Smooth muscle cell (in vitro differentiated cells): ENCODE measurements around the gene CNOT2. TPM values are rescaled to one million over a fixed set of nuclear protein-coding genes. Genes with fewer than 3 reads are reported as not detected.

Experiments used
- DNase-seq: peaks from one replicate; lab custom pipeline; 2025; ENCODE audit not compliant: unreplicated experiment; lab: John Stamatoyannopoulos, UW
- H2AFZ ChIP-seq: fragments of 200-600 bp; sonication (generic); 2 replicates; pipeline ENCODE4 v1.6.0; 2016; ENCODE audit warnings: antibody characterized with exemption, low read depth, mild to moderate bottlenecking
- H3F3A ChIP-seq: fragments of 200-600 bp; sonication (generic); 2 replicates; pipeline ENCODE4 v1.6.0; 2017; ENCODE audit warnings: antibody characterized with exemption, low read depth
- H3K27ac ChIP-seq: fragments of 200-600 bp; sonication (generic); 2 replicates; pipeline ENCODE4 v1.5.1; 2016; ENCODE audit warnings: low read depth, mild to moderate bottlenecking
- H3K27me3 ChIP-seq: fragments of 200-600 bp; sonication (generic); 2 replicates; pipeline ENCODE4 v1.6.1; 2016; ENCODE audit warnings: low read depth, mild to moderate bottlenecking
- H3K36me3 ChIP-seq: fragments of 200-600 bp; sonication (generic); 2 replicates; pipeline ENCODE4 v1.5.1; 2016; ENCODE audit warnings: low read depth
- H3K4me1 ChIP-seq: fragments of 200-600 bp; sonication (generic); 2 replicates; pipeline ENCODE4 v1.5.1; 2016; ENCODE audit warnings: low read depth
- H3K4me2 ChIP-seq: fragments of 200-600 bp; sonication (generic); 2 replicates; pipeline ENCODE4 v1.6.0; 2016; ENCODE audit warnings: mild to moderate bottlenecking
- H3K4me3 ChIP-seq: fragments of 200-600 bp; sonication (generic); 2 replicates; pipeline ENCODE4 v1.5.1; 2016; ENCODE audit warnings: mild to moderate bottlenecking
- H3K79me2 ChIP-seq: fragments of 200-600 bp; sonication (generic); 2 replicates; pipeline ENCODE4 v1.6.0; 2016; ENCODE audit warnings: low read depth, mild to moderate bottlenecking
- H3K9ac ChIP-seq: fragments of 200-600 bp; sonication (generic); 2 replicates; pipeline ENCODE4 v1.6.0; 2016; ENCODE audit warnings: low read depth
- H3K9me3 ChIP-seq: fragments of 200-600 bp; sonication (generic); replicated peaks from 2 replicates; pipeline ENCODE4 v1.5.1; 2016; ENCODE audit warnings: low read depth
- H4K20me1 ChIP-seq: fragments of 200-600 bp; sonication (generic); 2 replicates; pipeline ENCODE4 v1.6.0; 2016; ENCODE audit warnings: low read depth
- CTCF ChIP-seq: fragments of 200-600 bp; sonication (generic); IDR thresholded peaks from 2 replicates; pipeline ENCODE4 v1.5.1; 2017; ENCODE audit warnings: borderline replicate concordance, mild to moderate bottlenecking, antibody characterized with exemption; ENCODE audit not compliant: insufficient read depth, poor library complexity, severe bottlenecking
- WGBS: methylation state at CpG from one replicate; pipeline ENCODE4 v1.1.7; 2016; ENCODE audit warnings: low lambda C conversion rate; 5-methylcytosine and 5-hydroxymethylcytosine counted together
- polyA plus RNA-seq: library from polyadenylated mRNA; unstranded; fragments of >200 nt; fragmentation: Nextera tagmentation; extraction: Ambion mirVana; gene quantifications from 2 replicates; pipeline ENCODE4 v1.2.1, GENCODE V29; 2016
- total RNA-seq: library from RNA; depleted of rRNA; stranded (reverse); fragments of >200 nt; gene quantifications from 2 replicates; pipeline ENCODE4 v1.2.3, GENCODE V29; 2014

CNOT2 gene
- total and polyA plus RNA-seq, 2 experiments from 2014 or later, result 94.5 to 172 TPM

- no peak overlapping the region for H3K9ac ChIP-seq
- no peaks in the 10 kb centered on the region for H3K9me3 ChIP-seq
- 83% methylated on average over 4 of the region's 4 CpGs for WGBS
- TF ChIP-seq CTCF, result no peak
- H3K79me2 ChIP-seq, result peaks cover 74% of the 10 kb centered on the region
- H3K36me3 ChIP-seq, result no peaks in the 10 kb centered on the region
- H3K4me1 ChIP-seq, result no peaks in the 10 kb centered on the region
- no peaks in the 10 kb centered on the region for H3K27me3 ChIP-seq
- peaks cover 80% of the 10 kb centered on the region for H4K20me1 ChIP-seq
- H3K27ac ChIP-seq, result no peak overlapping the region
- no peak overlapping the region for H2AFZ ChIP-seq
- H3K4me2 ChIP-seq, result no peak overlapping the region
- H3K4me3 ChIP-seq, result no peak overlapping the region
- DNase-seq, result no peak
- no peaks in the 10 kb centered on the region for H3F3A ChIP-seq
These were observed 64.6 kb downstream of the CNOT2 start for GRCh38 chr12:70307868-70308267.

- H3K36me3 ChIP-seq, result no peaks in the 10 kb centered on the region
- H3K27me3 ChIP-seq, result no peaks in the 10 kb centered on the region
- H4K20me1 ChIP-seq, result peaks cover 93% of the 10 kb centered on the region
- TF ChIP-seq CTCF, result no peak
- 97% methylated on average over 2 of the region's 2 CpGs for WGBS
- H3K4me3 ChIP-seq, result no peak overlapping the region
- H3K27ac ChIP-seq, result no peak overlapping the region
- no peak overlapping the region for H3K4me2 ChIP-seq
- H3K9me3 ChIP-seq, result no peaks in the 10 kb centered on the region
- peaks cover 84% of the 10 kb centered on the region for H3K79me2 ChIP-seq
- H3K4me1 ChIP-seq, result no peaks in the 10 kb centered on the region
- no peak overlapping the region for H2AFZ ChIP-seq
- H3K9ac ChIP-seq, result no peak overlapping the region
- H3F3A ChIP-seq, result no peaks in the 10 kb centered on the region
- no peak for DNase-seq
These were observed 66.1 kb downstream of the CNOT2 start for GRCh38 chr12:70309348-70309747.

GRCh38 chr12:70314145-70314544, 70.9 kb downstream of the CNOT2 start:
- Histone ChIP-seq H3K79me2 (peaks cover 83% of the 10 kb centered on the region), H3K9ac (no peak overlapping the region), H3K36me3 (no peaks in the 10 kb centered on the region), H3K27me3 (no peaks in the 10 kb centered on the region), H3K27ac (no peak overlapping the region), H3F3A (no peaks in the 10 kb centered on the region), H3K4me2 (no peak overlapping the region), H2AFZ (no peak overlapping the region), H3K9me3 (no peaks in the 10 kb centered on the region), H3K4me1 (no peaks in the 10 kb centered on the region), H4K20me1 (peaks cover 95% of the 10 kb centered on the region), H3K4me3 (no peak overlapping the region)
- no peak for TF ChIP-seq CTCF
- no peak for DNase-seq

- Histone ChIP-seq H4K20me1 (peaks cover 88% of the 10 kb centered on the region), H3K4me3 (no peak overlapping the region), H2AFZ (no peak overlapping the region), H3K4me2 (no peak overlapping the region), H3K9ac (no peak overlapping the region), H3K27me3 (no peaks in the 10 kb centered on the region), H3K9me3 (no peaks in the 10 kb centered on the region), H3K79me2 (peaks cover 83% of the 10 kb centered on the region), H3F3A (no peaks in the 10 kb centered on the region), H3K27ac (no peak overlapping the region), H3K4me1 (no peaks in the 10 kb centered on the region), H3K36me3 (no peaks in the 10 kb centered on the region)
- 93% methylated on average over 3 of the region's 3 CpGs for WGBS
- TF ChIP-seq CTCF, result no peak
- DNase-seq, result no peak
These were observed 74.5 kb downstream of the CNOT2 start for GRCh38 chr12:70317781-70318180.
